ENCODE results near the gene PRPF6.

Gene PRPF6

GRCh38 chr20:64077876-64078551, 97.1 kb downstream of the PRPF6 start:
- H3K4me3 ChIP-seq (ENCODE audit: low read length): no peak overlapping the region
- H3K4me1 ChIP-seq (ENCODE audit: control insufficient read depth, low read depth, low read length): no peaks in the 10 kb centered on the region
- no peak overlapping the region for H3K23ac ChIP-seq (ENCODE audit: low read length)
- H3K27ac ChIP-seq (ENCODE audit: low read depth, low read length): no peak overlapping the region
- WGBS (ENCODE audit: extremely low coverage, insufficient coverage, low lambda C conversion rate): no CpG with 5 or more reads among the region's 15 CpGs
- no peak overlapping the region for H3K4me2 ChIP-seq (ENCODE audit: low read length)
- H3K79me2 ChIP-seq (ENCODE audit: control insufficient read depth, insufficient read depth, low read length): no peaks in the 10 kb centered on the region
- H3K9ac ChIP-seq (ENCODE audit: low read length): peak overlapping the region; percentile 15
- H3K79me1 ChIP-seq (ENCODE audit: low read length): no peaks in the 10 kb centered on the region
- H3K18ac ChIP-seq (ENCODE audit: low read length): no peak overlapping the region
- H2AK5ac ChIP-seq (ENCODE audit: low read length): no peak overlapping the region
- H2BK120ac ChIP-seq (ENCODE audit: low read depth, low read length): no peak overlapping the region
- H4K8ac ChIP-seq (ENCODE audit: low read depth, low read length): no peak overlapping the region
- H3K4ac ChIP-seq (ENCODE audit: low read depth, low read length): no peak overlapping the region
- H4K5ac ChIP-seq (ENCODE audit: low read length): no peak overlapping the region
- H3K56ac ChIP-seq (ENCODE audit: low read length): peak overlapping the region; percentile 38
- DNase-seq: no peak
- H2BK5ac ChIP-seq (ENCODE audit: low read length): no peak overlapping the region
- H2BK15ac ChIP-seq (replicated peaks; ENCODE audit: low read depth): no peak overlapping the region
- H3K27me3 ChIP-seq (ENCODE audit: insufficient read depth, low read length, poor library complexity): no peaks in the 10 kb centered on the region
- H3K36me3 ChIP-seq (ENCODE audit: control insufficient read depth, insufficient read depth, low read length): no peaks in the 10 kb centered on the region

DNA sequence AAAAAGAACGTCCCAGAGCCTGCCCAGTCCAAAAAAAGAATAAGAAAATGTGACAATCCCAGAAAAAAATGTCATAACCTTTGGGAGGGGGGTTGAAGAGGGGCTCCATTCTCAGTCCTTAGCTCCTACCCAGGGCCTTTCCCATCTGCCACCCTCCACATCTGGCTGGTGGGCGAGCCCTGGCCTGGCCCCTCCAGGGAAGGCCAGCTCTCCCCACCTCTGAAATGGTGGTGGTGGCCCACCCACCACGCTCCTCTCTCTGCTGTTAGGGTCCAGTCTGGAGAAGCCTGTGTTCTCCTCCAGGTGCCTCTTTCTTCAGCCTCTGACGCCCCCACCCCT, 98.0 kb downstream of the PRPF6 start:
- H3K4me3 ChIP-seq (ENCODE audit: low read length): peak overlapping the region; percentile 64
- no peak overlapping the region for H4K5ac ChIP-seq (ENCODE audit: low read length)
- no peaks in the 10 kb centered on the region for H3K79me2 ChIP-seq (ENCODE audit: control insufficient read depth, insufficient read depth, low read length)
- no peaks in the 10 kb centered on the region for H3K79me1 ChIP-seq (ENCODE audit: low read length)
- H2BK15ac ChIP-seq (replicated peaks; ENCODE audit: low read depth): no peak overlapping the region
- H3K4ac ChIP-seq (ENCODE audit: low read depth, low read length): no peak overlapping the region
- H2BK5ac ChIP-seq (ENCODE audit: low read length): no peak overlapping the region
- H3K18ac ChIP-seq (ENCODE audit: low read length): peak overlapping the region; percentile 69
- peak overlapping the region; percentile 58 for H3K4me2 ChIP-seq (ENCODE audit: low read length)
- H3K56ac ChIP-seq (ENCODE audit: low read length): peak overlapping the region; percentile 92
- no peak overlapping the region for H2BK120ac ChIP-seq (ENCODE audit: low read depth, low read length)
- no peak overlapping the region for H3K23ac ChIP-seq (ENCODE audit: low read length)
- peak overlapping the region; percentile 82 for H3K9ac ChIP-seq (ENCODE audit: low read length)
- H3K4me1 ChIP-seq (ENCODE audit: control insufficient read depth, low read depth, low read length): no peaks in the 10 kb centered on the region
- no peak for DNase-seq
- H3K27ac ChIP-seq (ENCODE audit: low read depth, low read length): no peak overlapping the region
- no peak overlapping the region for H2AK5ac ChIP-seq (ENCODE audit: low read length)
- WGBS (ENCODE audit: extremely low coverage, insufficient coverage, low lambda C conversion rate): no CpG with 5 or more reads among the region's 4 CpGs
- no peak overlapping the region for H4K8ac ChIP-seq (ENCODE audit: low read depth, low read length)
- peaks cover 2% of the 10 kb centered on the region for H3K27me3 ChIP-seq (ENCODE audit: insufficient read depth, low read length, poor library complexity)
- H3K36me3 ChIP-seq (ENCODE audit: control insufficient read depth, insufficient read depth, low read length): no peaks in the 10 kb centered on the region

GRCh38 chr20:64079273-64080012, 98.5 kb downstream of the PRPF6 start, which contains the start of gene RGS19:
Gene RGS19 (minus strand): TSS chr20:64079518. CDS start chr20:64076886, 2,632 bp downstream.
- H2BK5ac ChIP-seq (ENCODE audit: low read length): no peak within 1 kb of the TSS
- H2AK5ac ChIP-seq (ENCODE audit: low read length): no peak within 1 kb of the TSS
- H3K79me2 ChIP-seq (ENCODE audit: control insufficient read depth, insufficient read depth, low read length): no peaks in the 10 kb centered on the region
- peak within 1 kb of the TSS; percentile 7 for H3K27ac ChIP-seq (ENCODE audit: low read depth, low read length)
- no peaks in the 10 kb centered on the region for H3K79me1 ChIP-seq (ENCODE audit: low read length)
- peak within 1 kb of the TSS; percentile 97 for H3K4me2 ChIP-seq (ENCODE audit: low read length)
- H3K56ac ChIP-seq (ENCODE audit: low read length): peak within 1 kb of the TSS; percentile 98
- H3K36me3 ChIP-seq (ENCODE audit: control insufficient read depth, insufficient read depth, low read length): no peaks in the 10 kb centered on the region
- WGBS (ENCODE audit: extremely low coverage, insufficient coverage, low lambda C conversion rate): no CpG with 5 or more reads among the region's 73 CpGs
- peak within 1 kb of the TSS; percentile 93 for H3K9ac ChIP-seq (ENCODE audit: low read length)
- peak within 1 kb of the TSS; percentile 80 for H3K23ac ChIP-seq (ENCODE audit: low read length)
- H4K8ac ChIP-seq (ENCODE audit: low read depth, low read length): peak within 1 kb of the TSS; percentile 97
- H2BK120ac ChIP-seq (ENCODE audit: low read depth, low read length): no peak within 1 kb of the TSS
- peak within 1 kb of the TSS; percentile 69 for H3K18ac ChIP-seq (ENCODE audit: low read length)
- peaks cover 8% of the 10 kb centered on the region for H3K27me3 ChIP-seq (ENCODE audit: insufficient read depth, low read length, poor library complexity)
- H3K4me3 ChIP-seq (ENCODE audit: low read length): peak within 1 kb of the TSS; percentile 75
- H4K5ac ChIP-seq (ENCODE audit: low read length): no peak within 1 kb of the TSS
- no peak within 1 kb of the TSS for H2BK15ac ChIP-seq (replicated peaks; ENCODE audit: low read depth)
- DNase-seq: peak; percentile 77
- no peaks in the 10 kb centered on the region for H3K4me1 ChIP-seq (ENCODE audit: control insufficient read depth, low read depth, low read length)
- H3K4ac ChIP-seq (ENCODE audit: low read depth, low read length): peak within 1 kb of the TSS; percentile 82

DNA sequence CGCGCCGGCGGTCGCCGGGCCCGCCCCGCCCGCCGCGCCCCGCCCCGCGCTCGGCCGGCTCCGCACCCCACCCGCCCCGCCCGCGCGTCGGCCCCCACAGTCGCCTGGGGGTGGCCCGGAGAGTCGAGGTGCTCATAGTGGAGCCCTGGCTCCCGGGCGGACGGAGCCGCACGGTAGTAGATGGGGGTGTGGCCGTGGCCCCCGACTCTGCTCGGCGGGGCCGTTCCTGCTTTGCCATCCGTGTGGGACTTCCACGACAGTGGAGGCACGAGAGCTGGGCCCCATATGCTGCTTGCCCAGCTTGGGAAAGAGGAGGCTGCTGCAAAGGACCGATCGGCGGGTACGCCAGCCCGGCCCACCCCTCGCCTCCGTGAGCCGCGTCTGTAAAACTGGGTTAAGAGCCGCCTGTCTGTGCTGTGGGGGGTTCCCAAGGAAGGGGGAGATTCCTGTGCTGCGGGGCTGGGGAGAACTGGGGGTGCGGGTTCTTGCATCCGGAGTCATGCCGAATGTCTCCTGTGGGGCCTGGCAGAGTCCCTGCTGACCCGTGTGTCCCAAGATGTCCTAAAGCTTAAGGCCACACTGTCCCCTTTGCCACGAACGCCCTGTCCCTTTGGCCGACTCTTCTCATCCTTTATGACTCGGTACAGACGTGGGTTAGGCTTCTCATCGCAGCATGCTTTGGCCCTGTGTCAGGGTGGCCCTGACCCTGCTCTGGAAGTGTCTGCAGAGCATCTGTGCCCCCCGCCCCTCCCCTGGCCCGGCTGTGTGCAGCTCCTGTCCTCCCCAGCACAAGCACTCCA, 99.3 kb downstream of the PRPF6 start, which contains the start of gene OPRL1:
Gene OPRL1 (plus strand): TSS at position 70 of the 800 bp plus-strand sequence. CDS start 12,639 bp downstream, outside the sequence.
- H3K4me1 ChIP-seq (ENCODE audit: control insufficient read depth, low read depth, low read length): no peaks in the 10 kb centered on the region
- no peak within 1 kb of the TSS for H2AK5ac ChIP-seq (ENCODE audit: low read length)
- no peak within 1 kb of the TSS for H4K5ac ChIP-seq (ENCODE audit: low read length)
- H3K18ac ChIP-seq (ENCODE audit: low read length): peak within 1 kb of the TSS; percentile 69
- peaks cover 16% of the 10 kb centered on the region for H3K27me3 ChIP-seq (ENCODE audit: insufficient read depth, low read length, poor library complexity)
- H3K36me3 ChIP-seq (ENCODE audit: control insufficient read depth, insufficient read depth, low read length): no peaks in the 10 kb centered on the region
- H3K27ac ChIP-seq (ENCODE audit: low read depth, low read length): peak within 1 kb of the TSS; percentile 7
- H4K8ac ChIP-seq (ENCODE audit: low read depth, low read length): peak within 1 kb of the TSS; percentile 97
- H2BK15ac ChIP-seq (replicated peaks; ENCODE audit: low read depth): no peak within 1 kb of the TSS
- H2BK120ac ChIP-seq (ENCODE audit: low read depth, low read length): no peak within 1 kb of the TSS
- peak within 1 kb of the TSS; percentile 80 for H3K23ac ChIP-seq (ENCODE audit: low read length)
- WGBS (ENCODE audit: extremely low coverage, insufficient coverage, low lambda C conversion rate): no CpG with 5 or more reads among the region's 62 CpGs
- peak within 1 kb of the TSS; percentile 93 for H3K9ac ChIP-seq (ENCODE audit: low read length)
- H2BK5ac ChIP-seq (ENCODE audit: low read length): no peak within 1 kb of the TSS
- peak within 1 kb of the TSS; percentile 75 for H3K4me3 ChIP-seq (ENCODE audit: low read length)
- H3K4me2 ChIP-seq (ENCODE audit: low read length): peak within 1 kb of the TSS; percentile 97
- peak within 1 kb of the TSS; percentile 98 for H3K56ac ChIP-seq (ENCODE audit: low read length)
- H3K4ac ChIP-seq (ENCODE audit: low read depth, low read length): peak within 1 kb of the TSS; percentile 82
- H3K79me2 ChIP-seq (ENCODE audit: control insufficient read depth, insufficient read depth, low read length): no peaks in the 10 kb centered on the region
- no peak for DNase-seq
- no peaks in the 10 kb centered on the region for H3K79me1 ChIP-seq (ENCODE audit: low read length)

- no peak overlapping the region for H3K18ac ChIP-seq (ENCODE audit: low read length)
- H3K4me1 ChIP-seq (ENCODE audit: control insufficient read depth, low read depth, low read length): no peaks in the 10 kb centered on the region
- H3K23ac ChIP-seq (ENCODE audit: low read length): no peak overlapping the region
- no peak for DNase-seq
- H2BK120ac ChIP-seq (ENCODE audit: low read depth, low read length): no peak overlapping the region
- no peak overlapping the region for H3K4me3 ChIP-seq (ENCODE audit: low read length)
- no peak overlapping the region for H4K5ac ChIP-seq (ENCODE audit: low read length)
- no peak overlapping the region for H4K8ac ChIP-seq (ENCODE audit: low read depth, low read length)
- no peak overlapping the region for H2BK15ac ChIP-seq (replicated peaks; ENCODE audit: low read depth)
- WGBS (ENCODE audit: extremely low coverage, insufficient coverage, low lambda C conversion rate): no CpG with 5 or more reads among the region's 17 CpGs
- H3K4me2 ChIP-seq (ENCODE audit: low read length): no peak overlapping the region
- no peak overlapping the region for H3K4ac ChIP-seq (ENCODE audit: low read depth, low read length)
- no peak overlapping the region for H2BK5ac ChIP-seq (ENCODE audit: low read length)
- no peak overlapping the region for H3K27ac ChIP-seq (ENCODE audit: low read depth, low read length)
- no peaks in the 10 kb centered on the region for H3K36me3 ChIP-seq (ENCODE audit: control insufficient read depth, insufficient read depth, low read length)
- H2AK5ac ChIP-seq (ENCODE audit: low read length): no peak overlapping the region
- peak overlapping the region; percentile 93 for H3K9ac ChIP-seq (ENCODE audit: low read length)
- H3K79me2 ChIP-seq (ENCODE audit: control insufficient read depth, insufficient read depth, low read length): no peaks in the 10 kb centered on the region
- peaks cover 19% of the 10 kb centered on the region for H3K27me3 ChIP-seq (ENCODE audit: insufficient read depth, low read length, poor library complexity)
- no peak overlapping the region for H3K56ac ChIP-seq (ENCODE audit: low read length)
- H3K79me1 ChIP-seq (ENCODE audit: low read length): no peaks in the 10 kb centered on the region
These were observed 100.1 kb downstream of the PRPF6 start for GRCh38 chr20:64080813-64081623.

Data from mesendoderm (in vitro differentiated cells).